NOMO-1 treated with DMSO at 0.1 percent for 48 hours (cell line): ENCODE results near the gene CHCHD6.

Experiments used
- DNase-seq: peaks from one replicate; lab custom pipeline; 2025; ENCODE audit not compliant: unreplicated experiment; lab: John Stamatoyannopoulos, UW

Gene CHCHD6

GRCh38 chr3:126891141-126891540 lies 187.1 kb downstream of the CHCHD6 start:
- DNase-seq, result no peak

DNA sequence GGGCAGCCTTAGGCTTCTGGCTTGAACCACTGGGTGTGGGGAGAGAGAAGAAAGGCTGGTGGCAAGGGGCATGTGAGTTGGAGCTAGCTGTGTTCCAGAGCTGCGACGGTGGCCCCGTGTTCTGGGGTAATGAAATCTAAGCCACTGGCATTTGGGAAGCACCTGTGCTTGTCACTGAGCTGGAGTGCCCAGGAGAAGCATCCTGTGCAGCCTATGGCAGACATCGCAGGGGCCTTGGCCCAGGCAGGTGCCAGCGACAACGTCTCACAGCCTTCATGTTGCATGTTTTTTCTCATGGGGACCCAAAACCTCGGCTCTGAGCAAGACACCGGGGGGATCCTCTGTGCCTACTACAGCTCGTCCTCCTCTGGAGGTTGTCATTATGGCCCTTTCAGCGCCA lies 187.8 kb downstream of the CHCHD6 start:
- DNase-seq, result no peak

GRCh38 chr3:126893651-126894050 lies 189.6 kb downstream of the CHCHD6 start:
- no peak for DNase-seq

- no peak for DNase-seq
Observed at GRCh38 chr3:126894475-126894874, 190.4 kb downstream of the CHCHD6 start.

DNA sequence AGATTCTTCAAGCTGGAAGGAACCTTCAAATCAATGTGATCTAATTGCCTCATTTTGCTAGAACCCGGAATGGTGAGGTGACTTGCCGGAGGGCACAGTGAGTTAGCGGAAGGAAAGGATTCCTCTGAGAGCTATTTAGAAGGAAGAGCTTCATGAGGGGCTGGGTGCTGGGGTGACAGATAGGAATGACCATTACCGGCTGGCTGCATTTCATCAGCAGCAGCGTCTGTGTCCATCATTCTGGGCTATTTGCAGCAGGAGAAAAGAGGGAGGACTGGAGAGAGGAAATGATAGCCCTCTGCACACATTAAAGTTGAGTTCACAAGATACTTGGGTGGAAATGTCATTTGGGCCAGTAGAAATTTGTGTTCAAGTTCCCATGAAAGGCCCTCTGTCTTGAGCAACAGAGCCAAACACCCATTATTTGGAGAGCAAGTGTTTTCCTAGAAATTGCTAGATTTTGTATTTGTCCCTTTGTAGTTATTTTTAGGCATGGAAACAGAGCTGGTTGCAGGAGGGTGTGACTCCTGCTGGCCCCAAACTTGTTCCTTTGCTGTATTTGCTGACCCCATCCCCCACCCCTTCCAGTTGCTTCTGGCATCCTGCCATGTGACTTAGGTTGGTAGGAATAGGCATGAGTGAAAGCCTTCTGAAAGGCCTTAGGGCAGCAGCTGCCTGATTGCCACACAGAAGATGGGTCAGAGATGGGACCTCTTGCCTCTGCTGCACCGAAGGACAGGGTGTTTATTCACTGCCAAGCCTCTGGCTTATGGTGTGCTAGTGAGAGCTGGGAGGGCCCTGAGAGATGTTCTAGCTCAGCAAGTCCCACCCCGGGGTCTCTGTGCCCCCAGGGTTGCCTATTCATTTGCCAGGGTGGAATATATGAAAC lies 191.4 kb downstream of the CHCHD6 start:
- no peak for DNase-seq

GRCh38 chr3:126896067-126896441 lies 192.0 kb downstream of the CHCHD6 start:
- no peak for DNase-seq

GRCh38 chr3:126896968-126897367 lies 192.9 kb downstream of the CHCHD6 start:
- DNase-seq, result no peak

GRCh38 chr3:126897943-126898342 lies 193.9 kb downstream of the CHCHD6 start:
- no peak for DNase-seq

DNA sequence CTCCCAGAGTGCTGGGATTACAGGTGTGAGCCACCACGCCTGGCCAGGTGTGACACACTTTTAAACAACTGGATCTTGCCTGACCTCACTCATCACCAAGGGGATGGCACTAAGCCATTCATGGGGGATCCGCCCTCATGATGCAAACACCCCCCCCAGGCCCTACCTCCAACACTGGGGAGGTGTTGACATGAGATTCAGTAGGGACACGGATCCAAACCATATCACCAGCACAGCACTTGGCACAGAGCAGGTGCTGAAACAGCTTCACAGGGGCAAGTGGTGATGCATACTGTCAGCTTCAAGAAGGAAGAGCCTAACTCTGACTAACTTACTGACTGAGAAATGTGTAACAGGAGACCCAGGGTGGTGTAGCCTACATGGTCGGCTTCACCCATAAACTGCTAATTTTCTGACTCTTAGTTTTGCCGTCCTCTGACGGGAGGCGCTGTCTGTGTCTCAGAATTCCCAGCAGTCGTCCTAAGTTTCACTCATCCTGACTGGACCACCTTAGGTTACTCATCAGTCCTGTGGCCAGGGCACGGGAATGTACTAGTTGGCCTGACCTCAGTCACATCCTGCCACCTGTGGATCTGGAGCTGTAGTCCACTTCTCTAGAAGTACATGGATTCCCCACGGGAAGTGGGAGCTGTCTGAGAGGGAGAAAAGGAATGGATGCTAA lies 197.0 kb downstream of the CHCHD6 start:
- DNase-seq, result no peak

DNA sequence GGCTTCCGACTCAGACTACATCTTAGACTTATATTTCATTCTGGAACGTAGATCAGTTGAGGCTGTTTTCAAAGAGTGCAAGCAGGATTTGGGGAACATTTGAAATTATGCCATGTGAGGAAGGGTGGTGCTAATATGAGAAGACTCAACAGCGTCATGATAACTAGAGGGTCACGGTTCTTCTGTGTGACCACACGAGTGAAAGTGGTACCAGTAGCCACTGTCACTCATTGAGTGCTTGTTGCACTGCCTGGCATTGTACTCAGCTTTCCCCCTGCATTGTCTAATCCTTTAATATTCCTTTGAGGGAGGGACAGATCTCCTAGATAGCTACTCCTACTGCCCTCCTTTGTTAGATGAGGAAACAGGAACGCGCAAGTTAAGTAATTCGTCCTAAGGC lies 197.6 kb downstream of the CHCHD6 start:
- DNase-seq, result no peak

DNA sequence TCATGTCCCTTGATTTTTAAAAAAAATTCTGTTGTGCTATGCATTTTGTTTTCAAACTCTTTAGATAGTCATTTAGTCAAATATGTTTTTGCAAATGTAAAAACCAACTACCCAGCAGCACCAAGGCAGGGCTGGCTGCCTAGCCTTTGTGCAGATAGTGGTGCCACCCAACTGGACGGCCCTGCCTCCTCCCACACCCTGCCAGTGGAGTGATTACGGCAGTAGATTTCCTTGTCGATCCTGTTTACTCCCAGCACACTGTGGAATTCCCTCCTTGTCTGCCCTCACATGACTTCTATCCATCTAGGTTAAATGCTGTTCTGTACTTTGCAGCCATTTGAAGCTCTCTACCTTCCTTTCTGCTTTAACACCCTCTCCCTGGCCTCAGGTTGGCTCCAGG lies 199.5 kb downstream of the CHCHD6 start:
- DNase-seq, result no peak

DNA sequence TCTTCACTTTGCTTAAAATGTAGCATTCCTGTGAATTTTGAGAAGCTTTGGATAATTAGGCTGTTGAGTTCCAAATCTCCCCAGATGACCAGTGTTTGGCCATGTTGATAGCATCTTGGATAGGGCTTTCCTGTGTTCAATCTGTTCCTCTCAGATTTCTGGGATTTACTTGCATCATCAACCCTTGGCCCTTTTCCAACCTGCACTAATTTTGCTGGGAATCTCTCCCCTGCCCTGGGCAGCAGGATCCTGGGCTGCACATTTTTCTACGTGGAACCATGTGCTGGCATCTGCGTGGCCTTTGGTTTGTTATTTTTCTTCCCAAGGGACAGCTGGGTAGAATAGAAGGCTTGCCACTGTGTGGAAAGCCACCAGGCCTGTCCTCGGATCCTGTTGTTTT lies 203.5 kb downstream of the CHCHD6 start:
- no peak for DNase-seq

DNA sequence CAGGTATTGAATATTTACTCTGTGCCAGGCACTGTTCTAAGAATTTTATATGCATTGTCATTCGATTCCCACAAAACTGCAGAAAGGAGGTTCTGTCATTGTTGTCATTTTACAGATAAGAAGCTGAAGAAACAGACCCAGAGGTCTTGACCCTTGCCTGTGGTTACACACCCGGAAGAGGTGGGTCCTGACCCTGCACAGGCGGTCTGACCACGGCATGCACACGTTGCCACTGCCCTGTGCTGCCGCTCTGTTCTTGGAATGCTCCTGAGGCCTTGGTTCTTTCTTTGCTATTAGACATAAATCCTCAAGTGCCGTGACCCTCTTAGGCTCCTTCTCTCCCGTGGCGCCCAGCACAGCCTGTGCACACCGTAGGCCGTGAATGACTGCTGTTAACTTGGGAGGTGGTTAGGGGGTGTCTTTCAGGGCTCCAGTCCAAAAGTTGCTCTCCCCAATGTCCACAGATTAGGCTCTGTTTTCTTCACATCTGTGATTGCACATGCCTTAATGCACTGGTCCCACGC lies 204.8 kb downstream of the CHCHD6 start:
- peak; percentile 28 for DNase-seq

GRCh38 chr3:126910231-126910630 lies 206.2 kb downstream of the CHCHD6 start:
- no peak for DNase-seq

DNA sequence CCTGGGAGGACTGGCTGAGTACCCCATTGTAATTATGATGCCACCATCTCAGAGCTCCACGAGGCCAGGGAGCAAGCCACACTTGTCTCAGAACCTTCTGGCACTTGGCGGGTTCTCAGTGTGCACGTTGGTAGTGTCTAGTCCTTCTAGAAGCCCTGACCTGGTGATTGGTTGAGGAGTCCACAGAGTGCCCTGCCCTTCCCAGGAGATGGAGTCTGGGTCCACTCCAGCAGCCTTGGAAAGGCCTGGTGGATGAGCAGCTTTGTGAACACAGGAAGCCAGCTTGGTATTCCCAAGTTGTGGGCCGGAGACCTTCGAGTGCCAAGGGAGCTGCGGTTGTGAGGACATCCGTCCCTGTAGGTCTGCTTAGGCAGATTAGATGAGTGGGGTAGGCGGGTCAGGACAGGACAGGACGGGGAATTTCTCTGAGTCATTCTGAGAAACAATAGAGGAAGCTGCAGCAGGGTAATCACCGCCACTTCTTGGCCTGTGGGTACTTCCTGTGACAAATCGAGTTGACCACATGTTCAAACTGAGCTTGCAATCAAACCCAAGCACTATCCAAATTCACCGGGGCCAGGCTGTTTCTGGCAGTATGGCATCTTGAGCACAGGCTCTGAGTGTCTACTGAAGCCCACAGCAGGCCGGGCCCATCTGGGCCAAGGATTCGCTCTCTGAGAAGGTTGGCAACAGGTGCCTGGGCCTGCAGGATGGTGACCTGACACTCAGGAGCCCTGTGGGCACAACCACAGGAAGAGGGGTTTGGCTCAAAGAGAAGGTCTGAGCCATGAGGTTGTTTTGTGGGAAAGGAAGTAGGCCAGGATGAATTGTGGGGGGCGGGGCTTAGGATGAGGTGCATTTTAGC lies 207.4 kb downstream of the CHCHD6 start:
- DNase-seq, result peak; percentile 99

DNA sequence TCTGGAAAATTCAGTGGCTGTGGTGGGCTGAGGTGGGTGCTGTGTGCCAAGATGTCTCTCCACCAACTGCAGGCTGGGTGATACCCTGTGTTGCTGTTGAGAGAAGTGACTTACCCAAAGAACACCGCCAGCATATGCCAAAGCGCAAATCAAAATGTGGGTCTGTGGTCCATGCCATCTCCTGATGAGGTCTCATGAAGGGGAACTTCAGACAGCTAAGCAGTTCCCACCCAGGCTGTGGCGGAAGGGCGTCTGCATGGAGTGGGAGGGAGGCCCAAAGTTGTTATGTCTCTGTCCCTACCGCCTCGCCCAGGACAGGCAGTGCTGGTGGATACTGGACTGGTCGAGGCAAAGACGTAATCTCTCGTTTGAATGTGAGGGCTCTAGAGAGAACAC lies 208.0 kb downstream of the CHCHD6 start:
- no peak for DNase-seq

- DNase-seq, result no peak
Observed at GRCh38 chr3:126912491-126913195, 208.6 kb downstream of the CHCHD6 start.

DNA sequence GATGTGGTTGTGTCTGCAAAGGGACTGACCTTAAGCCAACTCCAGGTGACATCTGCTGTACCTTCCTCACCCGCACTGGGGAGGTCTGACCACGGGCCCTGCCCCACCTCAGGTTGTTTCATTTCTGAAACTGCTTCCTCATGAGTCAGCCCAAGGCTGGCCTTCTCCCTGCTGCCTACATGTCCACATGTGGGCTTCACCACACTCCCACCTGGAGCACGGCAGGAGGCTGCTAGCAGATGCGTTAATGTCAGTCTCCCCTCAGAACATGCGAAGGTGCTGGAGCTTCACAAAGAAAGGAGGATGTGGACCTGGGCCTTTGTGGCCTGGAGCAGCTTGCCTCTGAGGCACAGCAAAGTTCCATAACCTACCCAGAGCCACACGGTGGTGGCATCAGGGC lies 209.5 kb downstream of the CHCHD6 start:
- peak; percentile 7 for DNase-seq

DNA sequence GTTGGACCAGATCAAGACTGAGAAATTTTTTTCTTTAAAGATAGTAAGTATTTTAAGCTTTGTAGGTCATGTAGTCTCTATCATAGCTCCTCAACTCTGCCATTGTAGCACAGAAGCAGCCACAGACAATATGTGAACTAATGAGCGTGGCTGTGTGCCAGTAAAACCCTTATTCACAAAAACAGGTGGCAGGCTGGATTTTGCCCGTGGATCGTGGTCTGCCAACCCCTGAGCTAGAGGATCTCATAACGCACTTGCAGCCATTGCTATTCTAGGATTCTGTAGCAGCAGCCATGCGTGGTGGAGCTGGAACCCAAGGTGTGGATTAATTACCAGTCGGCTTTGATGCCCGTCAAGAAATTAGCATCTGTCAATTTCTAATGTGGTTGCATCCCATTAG lies 210.2 kb downstream of the CHCHD6 start:
- no peak for DNase-seq

GRCh38 chr3:126915015-126915414 lies 211.0 kb downstream of the CHCHD6 start:
- no peak for DNase-seq

DNA sequence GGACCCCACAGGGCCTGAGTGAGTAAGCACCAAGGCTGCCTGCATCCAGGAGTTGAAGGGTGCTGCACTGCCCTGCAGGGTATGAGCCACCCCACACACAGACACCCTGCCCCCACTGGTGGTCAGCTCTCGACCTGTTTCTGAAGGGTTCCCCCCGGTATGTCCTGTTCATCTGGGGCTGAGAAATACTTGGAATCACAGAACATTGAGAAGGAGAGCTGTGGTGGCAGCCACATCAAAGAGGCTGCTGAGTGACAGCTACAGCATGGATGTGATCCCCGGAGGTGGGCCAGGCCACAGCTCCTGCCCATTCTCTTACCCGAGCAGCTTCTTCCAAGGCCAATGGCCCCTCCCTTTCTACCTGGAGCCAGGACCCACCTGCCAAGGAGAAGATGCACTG lies 212.5 kb downstream of the CHCHD6 start:
- no peak for DNase-seq
